OCI-LY1 (cell line): ENCODE data around the gene CMTM8.

Source experiments
- CTCF ChIP-seq: fragments of 200-600 bp; sonication (generic), shearing (Covaris generic); IDR thresholded peaks from 2 replicates; pipeline ENCODE4 v1.5.1; 2017; ENCODE audit warnings: mild to moderate bottlenecking, antibody characterized with exemption, low read length, moderate library complexity, mixed read lengths
- EZH2 ChIP-seq: fragments of 200-600 bp; sonication (generic), shearing (Covaris generic); IDR thresholded peaks from 2 replicates; pipeline ENCODE4 v1.8.0; 2017; ENCODE audit warnings: borderline replicate concordance, mixed run types, mild to moderate bottlenecking, antibody characterized with exemption, low read length, moderate library complexity, mixed read lengths

- TF ChIP-seq CTCF (no peak), EZH2 (no peak)
Measured at GRCh38 chr3:32275506-32275905, 37.0 kb downstream of the CMTM8 start.
